ENCODE results near the gene VRK3.

- TF ChIP-seq CTCF (conservative IDR thresholded peaks at IDR 0.05 in 1 of 2, IDR thresholded peaks at IDR 0.05 in 1 of 2; ENCODE audit: extremely low read depth in 1 of 2, insufficient read depth in 1 of 2, low read depth in 1 of 2, low read length in 2 of 2) (no peak), EZH2 (IDR thresholded peaks at IDR 0.05; ENCODE audit: borderline replicate concordance, low read length) (no peak)
These were observed 22.5 kb upstream of the VRK3 start for GRCh38 chr19:50047671-50048070.

Data from mammary epithelial cell (primary cell).